CD4-positive, alpha-beta T cell (primary cell): ENCODE measurements around the gene CGGBP1. TPM values are rescaled to one million over a fixed set of nuclear protein-coding genes. Genes with fewer than 3 reads are reported as not detected.

Experiments
- ATAC-seq: fragments of 200-7000 bp; cut with Tn5 transposase; one replicate; pipeline ENCODE4 v1.10.0; 2022; ENCODE audit warnings: mild to moderate bottlenecking; ENCODE audit not compliant: poor library complexity
- CTCF ChIA-PET: fragments of 350-600 bp; sonication (Branson Sonifier 250); formaldehyde crosslinking; loops from one replicate; lab custom pipeline; 2021; ENCODE audit warnings: antibody characterized with exemption, inconsistent platforms; lab: Charles Lee
- POLR2A ChIA-PET: fragments of 350-600 bp; sonication (Branson Sonifier 250); formaldehyde crosslinking; loops from one replicate; lab custom pipeline; 2021; ENCODE audit warnings: antibody characterized with exemption, inconsistent platforms; lab: Charles Lee
- DNase-seq, 14 experiments: peaks; one replicate each; pipeline ENCODE4 v3.0.0-alpha.2; 2013 to 2020; ENCODE audit warnings: mixed read lengths in 2 of 14
- H3K27ac ChIP-seq, 2 donors: one replicate each; pipeline versions ENCODE4 v1.5.1 to v1.7.0; 2013; ENCODE audit warnings: low read length in 2 of 2, low read depth in 1 of 2, mild to moderate bottlenecking in 1 of 2
- H3K27me3 ChIP-seq, 2 experiments: 1 replicate in 1 of 2; 2 replicates in 1 of 2; pipeline versions ENCODE4 v1.6.1 to v1.7.0; 2013; ENCODE audit warnings: low read length in 2 of 2, control low read depth in 1 of 2, mild to moderate bottlenecking in 1 of 2, moderate library complexity in 1 of 2; ENCODE audit not compliant: insufficient read depth in 2 of 2, control insufficient read depth in 1 of 2
- H3K36me3 ChIP-seq: one replicate; pipeline ENCODE4 v1.6.1; 2013; ENCODE audit warnings: low read length, control low read depth; ENCODE audit not compliant: insufficient read depth
- H3K4me1 ChIP-seq: one replicate; pipeline ENCODE4 v1.6.1; 2013; ENCODE audit warnings: low read length, control low read depth; ENCODE audit not compliant: insufficient read depth
- H3K4me3 ChIP-seq: one replicate; pipeline ENCODE4 v1.5.1; 2013; ENCODE audit warnings: mild to moderate bottlenecking, low read length, moderate library complexity
- H3K9me3 ChIP-seq, 2 experiments: 1 replicate in 1 of 2; 2 replicates in 1 of 2; pipeline versions ENCODE4 v1.6.1 to v1.7.0; 2013; ENCODE audit warnings: low read length in 2 of 2, mild to moderate bottlenecking in 2 of 2, control low read depth in 1 of 2, moderate library complexity in 1 of 2; ENCODE audit not compliant: control insufficient read depth in 1 of 2, insufficient read depth in 1 of 2
- H3K27ac Mint-ChIP-seq: one replicate; pipeline ENCODE4 v1.8.0; 2020; ENCODE audit warnings: mixed read lengths
- H3K27me3 Mint-ChIP-seq: one replicate; pipeline ENCODE4 v1.8.0; 2021; ENCODE audit warnings: mixed read lengths
- H3K36me3 Mint-ChIP-seq: one replicate; pipeline ENCODE4 v1.8.0; 2021; ENCODE audit warnings: low read depth, mixed read lengths
- H3K4me1 Mint-ChIP-seq: one replicate; pipeline ENCODE4 v1.8.0; 2021; ENCODE audit warnings: low read depth, mixed read lengths
- H3K4me3 Mint-ChIP-seq: one replicate; pipeline ENCODE4 v1.8.0; 2020; ENCODE audit warnings: mild to moderate bottlenecking, mixed read lengths
- H3K9me3 Mint-ChIP-seq: one replicate; pipeline ENCODE4 v1.8.0; 2020; ENCODE audit warnings: mixed read lengths
- CTCF ChIP-seq: fragments of 200-600 bp; IDR thresholded peaks from one replicate; pipeline ENCODE4 v1.8.0; 2022; ENCODE audit warnings: antibody characterized with exemption, mild to moderate bottlenecking
- intact Hi-C, 2 experiments: fragments of 100-400 bp; cut with DNase I in 1 of 2; cut with micrococcal nuclease in 1 of 2; formaldehyde crosslinking; loops; one replicate each; pipeline versions ENCODE4 v1.15.1 to v1.9.0; 2023 to 2025; cut with DNase I, micrococcal nuclease
- total RNA-seq, 174 experiments: library from RNA in 2 of 174; stranded (reverse) in 2 of 174; gene quantifications; one replicate each; pipeline ENCODE4 v1.2.3 and lab custom pipeline; 2021 to 2026

CGGBP1 gene
- total RNA-seq, 2 experiments from 2014 or later: 88.7 to 89.7 TPM

DNA sequence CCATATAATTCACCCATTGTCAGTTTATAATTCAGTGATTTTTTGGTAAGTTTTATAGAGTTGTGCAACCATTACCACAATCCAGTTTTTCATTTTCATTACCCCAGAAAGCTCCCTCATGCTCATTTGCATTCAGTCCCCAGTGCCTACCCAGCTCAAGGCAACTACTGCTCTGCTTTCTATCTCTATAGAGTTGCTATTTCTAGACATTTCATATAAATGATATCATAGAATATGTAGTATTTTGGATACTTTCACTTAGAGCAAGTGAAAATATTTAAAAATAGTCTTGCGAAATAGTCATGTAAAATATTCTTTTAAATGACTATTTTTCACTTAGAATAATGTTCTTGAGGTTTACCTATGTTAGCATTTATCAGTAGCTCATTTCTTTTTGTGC is 42.3 kb upstream of the CGGBP1 start:
- ATAC-seq (no peak), DNase-seq (no peak)
- H3K4me3 ChIP-seq: no peak overlapping the region
- no peaks in the 10 kb centered on the region for H3K4me1 ChIP-seq
- peaks cover 9% of the 10 kb centered on the region for H3K36me3 ChIP-seq
- Mint-ChIP-seq H3K27ac (no peak overlapping the region), H3K4me3 (no peak overlapping the region), H3K9me3 (peaks cover 3% of the 10 kb centered on the region), H3K27me3 (no peaks in the 10 kb centered on the region), H3K4me1 (peaks cover 21% of the 10 kb centered on the region), H3K36me3 (peaks cover 66% of the 10 kb centered on the region)
- H3K27ac ChIP-seq: no peak overlapping the region
- no peak for TF ChIP-seq CTCF
- POLR2A ChIA-PET: interaction anchor here (1.2 kb wide), 1 partner anchor 42 kb away, joined by 4 read pairs; the partner anchor contains the start of genes CGGBP1 and ZNF654
- CTCF ChIA-PET: interaction anchor here (1.0 kb wide), 1 partner anchor 12 kb away, joined by 5 read pairs; no protein-coding TSS in a partner anchor
- intact Hi-C loops: loop anchor here in 1 of 2 experiments (5.0 kb wide), 1 partner anchor 39 kb away; no protein-coding TSS in a partner anchor
- no peaks in the 10 kb centered on the region for H3K9me3 ChIP-seq
- H3K27me3 ChIP-seq: no peaks in the 10 kb centered on the region

DNA sequence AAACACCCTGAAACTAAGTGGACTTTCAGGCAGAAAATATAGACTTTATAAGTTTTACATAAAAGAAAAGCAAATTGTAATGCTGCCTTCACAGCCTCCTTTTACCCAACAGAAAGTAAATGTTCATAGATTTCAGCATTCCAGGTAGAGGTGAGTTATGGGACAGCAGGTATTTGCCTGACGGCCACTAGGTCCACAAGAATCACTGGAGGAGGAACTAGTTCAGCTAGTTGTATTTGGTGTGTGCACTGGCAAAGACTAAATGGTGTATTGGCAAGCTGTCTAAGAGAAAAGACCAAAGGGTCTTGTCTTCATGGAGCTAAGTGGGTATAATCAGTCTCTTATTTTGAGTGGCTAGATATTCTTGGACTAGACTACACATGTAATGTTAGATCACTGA is 34.5 kb upstream of the CGGBP1 start:
- Mint-ChIP-seq H3K36me3 (peaks cover 86% of the 10 kb centered on the region), H3K27ac (no peak overlapping the region), H3K9me3 (no peaks in the 10 kb centered on the region), H3K4me1 (peaks cover 34% of the 10 kb centered on the region), H3K27me3 (no peaks in the 10 kb centered on the region), H3K4me3 (no peak overlapping the region)
- Histone ChIP-seq H3K36me3 (peaks cover 24% of the 10 kb centered on the region), H3K27ac (no peak overlapping the region), H3K4me1 (no peaks in the 10 kb centered on the region), H3K27me3 (no peaks in the 10 kb centered on the region), H3K4me3 (no peak overlapping the region), H3K9me3 (no peaks in the 10 kb centered on the region)
- POLR2A ChIA-PET: no interaction called here
- TF ChIP-seq CTCF: no peak
- intact Hi-C loops: no loop called here
- CTCF ChIA-PET: no interaction called here
- ATAC-seq (no peak), DNase-seq (no peak)

- no peak for ATAC-seq
- Mint-ChIP-seq H3K4me1 (peaks cover 30% of the 10 kb centered on the region), H3K9me3 (no peaks in the 10 kb centered on the region), H3K4me3 (no peak overlapping the region), H3K27me3 (no peaks in the 10 kb centered on the region), H3K27ac (no peak overlapping the region), H3K36me3 (peaks cover 85% of the 10 kb centered on the region)
- H3K4me3 ChIP-seq: no peak overlapping the region
- H3K27ac ChIP-seq: no peak overlapping the region
- DNase-seq: no peak
- intact Hi-C loops: no loop called here
- ChIA-PET CTCF (no interaction called here), POLR2A (no interaction called here)
- peaks cover 29% of the 10 kb centered on the region for H3K36me3 ChIP-seq
- no peaks in the 10 kb centered on the region for H3K27me3 ChIP-seq
- TF ChIP-seq CTCF: no peak
- no peaks in the 10 kb centered on the region for H3K4me1 ChIP-seq
- no peaks in the 10 kb centered on the region for H3K9me3 ChIP-seq
These were observed 33.5 kb upstream of the CGGBP1 start for GRCh38 chr3:88092270-88092669.
